BLaER1 (cell line): ENCODE data around the gene EVC.

ENCODE experiments used
- H3K27ac ChIP-seq: shearing (Covaris generic); formaldehyde crosslinking; 2 replicates; pipeline ENCODE4 v1.8.1; 2022
- H3K27me3 ChIP-seq: shearing (Covaris generic); formaldehyde crosslinking; 2 replicates; pipeline ENCODE4 v1.8.1; 2022
- H3K36me3 ChIP-seq: shearing (Covaris generic); formaldehyde crosslinking; 2 replicates; pipeline ENCODE4 v1.8.1; 2022
- H3K4me1 ChIP-seq: shearing (Covaris generic); formaldehyde crosslinking; 2 replicates; pipeline ENCODE4 v1.8.1; 2022
- H3K4me2 ChIP-seq: shearing (Covaris generic); formaldehyde crosslinking; 2 replicates; pipeline ENCODE4 v1.8.1; 2022
- H3K4me3 ChIP-seq: shearing (Covaris generic); formaldehyde crosslinking; 2 replicates; pipeline ENCODE4 v1.8.1; 2022
- H3K9ac ChIP-seq: shearing (Covaris generic); formaldehyde crosslinking; 2 replicates; pipeline ENCODE4 v1.8.1; 2022
- H3K9me3 ChIP-seq: shearing (Covaris generic); formaldehyde crosslinking; 2 replicates; pipeline ENCODE4 v1.8.1; 2022
- H4K20me1 ChIP-seq: shearing (Covaris generic); formaldehyde crosslinking; 2 replicates; pipeline ENCODE4 v1.8.1; 2022
- Cebpa-rat ChIP-seq: shearing (Covaris generic); IDR thresholded peaks from 2 replicates; pipeline ENCODE4 v1.8.1; 2022

EVC gene

GRCh38 chr4:5781691-5782090 is 70.7 kb downstream of the EVC start:
- H4K20me1 ChIP-seq, result no peaks in the 10 kb centered on the region
- no peak overlapping the region for H3K9ac ChIP-seq
- peaks cover 44% of the 10 kb centered on the region for H3K36me3 ChIP-seq
- H3K4me1 ChIP-seq, result no peaks in the 10 kb centered on the region
- no peak for TF ChIP-seq Cebpa-rat
- no peak overlapping the region for H3K27ac ChIP-seq
- H3K4me3 ChIP-seq, result no peak overlapping the region
- H3K4me2 ChIP-seq, result no peak overlapping the region
- H3K9me3 ChIP-seq, result peaks cover 12% of the 10 kb centered on the region
- H3K27me3 ChIP-seq, result no peaks in the 10 kb centered on the region

DNA sequence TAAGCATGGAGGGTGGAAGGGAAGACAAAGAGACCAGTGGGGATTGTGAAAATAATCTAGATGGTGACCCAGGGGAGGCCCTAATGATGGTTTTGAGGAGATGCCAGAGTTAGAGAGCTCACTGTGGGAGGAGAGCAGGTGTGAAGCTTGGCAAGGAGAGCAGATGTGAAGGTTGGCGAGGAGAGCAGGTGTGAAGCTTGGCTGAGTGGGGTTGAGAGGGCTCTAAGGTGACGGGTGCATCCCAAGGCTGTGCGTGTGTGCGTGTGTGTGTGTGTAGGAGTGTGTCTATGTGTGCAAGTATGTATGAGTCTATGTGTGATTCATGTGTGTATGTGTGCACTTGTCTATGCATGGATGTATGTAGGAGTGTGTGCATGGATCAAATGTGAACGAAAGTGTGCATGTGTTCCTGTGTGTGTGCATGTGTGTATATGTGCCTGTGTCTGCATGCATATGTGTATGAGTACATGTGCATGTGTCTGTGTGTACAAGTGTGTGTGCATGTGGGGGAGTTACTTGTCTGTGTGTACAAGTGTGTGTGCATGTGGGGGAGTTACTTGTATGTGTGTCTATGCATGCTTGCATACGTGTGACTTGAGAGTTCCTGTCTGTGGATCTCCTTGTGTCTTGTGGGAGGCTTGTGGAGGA is 72.0 kb downstream of the EVC start:
- no peak for TF ChIP-seq Cebpa-rat
- Histone ChIP-seq H3K4me3 (no peak overlapping the region), H4K20me1 (no peaks in the 10 kb centered on the region), H3K9ac (no peak overlapping the region), H3K27me3 (no peaks in the 10 kb centered on the region), H3K27ac (no peak overlapping the region), H3K4me2 (no peak overlapping the region), H3K4me1 (no peaks in the 10 kb centered on the region), H3K9me3 (no peaks in the 10 kb centered on the region), H3K36me3 (peaks cover 50% of the 10 kb centered on the region)

- Histone ChIP-seq H3K27me3 (no peaks in the 10 kb centered on the region), H3K9ac (no peak overlapping the region), H3K27ac (no peak overlapping the region), H3K4me3 (no peak overlapping the region), H3K4me1 (no peaks in the 10 kb centered on the region), H3K9me3 (no peaks in the 10 kb centered on the region), H3K4me2 (no peak overlapping the region), H3K36me3 (peaks cover 55% of the 10 kb centered on the region), H4K20me1 (no peaks in the 10 kb centered on the region)
- no peak for TF ChIP-seq Cebpa-rat
These were observed 72.5 kb downstream of the EVC start for GRCh38 chr4:5783486-5783885.

GRCh38 chr4:5784021-5784420 is 73.0 kb downstream of the EVC start:
- H3K4me3 ChIP-seq, result no peak overlapping the region
- H3K27me3 ChIP-seq, result no peaks in the 10 kb centered on the region
- no peak overlapping the region for H3K9ac ChIP-seq
- H3K4me2 ChIP-seq, result no peak overlapping the region
- H4K20me1 ChIP-seq, result no peaks in the 10 kb centered on the region
- no peaks in the 10 kb centered on the region for H3K9me3 ChIP-seq
- H3K27ac ChIP-seq, result no peak overlapping the region
- H3K4me1 ChIP-seq, result no peaks in the 10 kb centered on the region
- peaks cover 58% of the 10 kb centered on the region for H3K36me3 ChIP-seq
- TF ChIP-seq Cebpa-rat, result no peak

DNA sequence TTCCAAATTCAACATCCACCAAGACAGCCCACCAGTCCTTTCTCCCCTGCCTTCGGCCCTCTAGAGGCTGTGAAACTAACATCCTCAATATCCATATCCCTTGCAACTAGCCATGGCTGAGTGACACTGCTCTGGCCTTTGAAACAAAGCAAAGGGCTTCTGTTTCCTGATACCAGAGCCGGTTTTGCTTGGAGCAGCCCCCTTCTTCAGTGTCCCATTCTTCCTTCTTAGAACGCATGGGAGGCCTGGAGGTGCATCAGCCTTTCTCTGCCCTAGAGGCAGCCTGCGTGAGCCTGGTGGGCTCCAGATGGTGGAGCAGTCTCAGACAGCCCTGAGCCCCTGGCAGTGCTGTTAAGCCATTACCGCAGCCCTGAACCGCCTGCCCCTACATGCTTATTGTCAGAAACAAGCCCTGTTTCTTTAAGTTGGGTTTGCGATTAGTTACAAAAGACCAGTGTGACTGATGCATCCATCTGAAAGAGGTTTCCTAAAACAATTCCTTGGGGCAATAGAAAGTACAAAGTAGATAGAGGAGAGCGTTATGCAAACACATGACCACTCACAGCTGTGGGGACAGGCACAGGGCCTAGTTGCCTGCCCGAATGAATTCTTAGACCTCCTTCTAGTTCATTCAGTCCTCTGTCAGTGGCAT is 74.1 kb downstream of the EVC start:
- H4K20me1 ChIP-seq, result no peaks in the 10 kb centered on the region
- no peak overlapping the region for H3K4me3 ChIP-seq
- no peak overlapping the region for H3K27ac ChIP-seq
- H3K27me3 ChIP-seq, result no peaks in the 10 kb centered on the region
- TF ChIP-seq Cebpa-rat, result no peak
- H3K9me3 ChIP-seq, result no peaks in the 10 kb centered on the region
- H3K9ac ChIP-seq, result no peak overlapping the region
- H3K36me3 ChIP-seq, result peaks cover 58% of the 10 kb centered on the region
- no peaks in the 10 kb centered on the region for H3K4me1 ChIP-seq
- H3K4me2 ChIP-seq, result no peak overlapping the region

DNA sequence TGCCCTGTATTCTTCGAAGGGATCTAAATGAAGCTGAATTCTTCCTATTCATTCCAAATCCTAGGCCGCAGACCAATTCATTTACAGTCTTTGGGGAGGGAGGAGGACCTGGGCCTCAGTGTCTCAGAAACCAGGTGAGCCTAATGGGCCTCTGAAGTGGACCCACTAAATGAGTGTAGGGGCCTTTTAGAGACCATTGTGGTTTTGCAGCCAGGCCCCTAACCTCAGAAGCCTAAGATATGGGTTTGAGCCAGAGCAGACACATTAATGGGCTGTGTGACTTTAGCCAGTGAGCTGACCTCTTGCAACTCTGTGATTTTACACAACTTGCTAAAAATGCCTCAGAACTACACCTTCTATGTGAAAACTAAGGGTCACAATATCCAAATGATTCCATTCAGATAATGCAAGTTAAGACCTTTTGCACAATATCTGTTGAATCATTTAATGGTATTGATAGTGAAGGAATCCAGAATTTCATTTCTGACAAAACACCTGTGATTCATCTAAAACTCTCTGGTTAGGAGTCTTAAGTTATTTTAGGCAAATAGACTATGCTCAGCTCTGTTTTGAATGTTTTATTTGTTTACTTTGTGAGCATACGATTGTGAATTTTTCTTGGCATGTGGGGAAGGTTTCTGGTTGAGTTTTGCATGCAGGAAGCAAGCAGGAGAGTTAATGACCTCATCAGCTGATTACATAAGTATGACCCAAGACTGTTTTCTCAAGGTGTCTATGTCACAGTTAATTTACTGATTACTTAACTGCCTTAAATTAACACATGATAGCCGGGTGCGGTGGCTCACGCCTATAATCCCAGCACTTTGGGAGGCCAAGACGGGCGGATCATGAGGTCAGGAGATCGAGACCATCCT is 75.0 kb downstream of the EVC start:
- H3K27ac ChIP-seq, result no peak overlapping the region
- H3K9me3 ChIP-seq, result no peaks in the 10 kb centered on the region
- H3K4me2 ChIP-seq, result no peak overlapping the region
- no peaks in the 10 kb centered on the region for H3K4me1 ChIP-seq
- no peaks in the 10 kb centered on the region for H4K20me1 ChIP-seq
- no peak overlapping the region for H3K4me3 ChIP-seq
- peaks cover 58% of the 10 kb centered on the region for H3K36me3 ChIP-seq
- TF ChIP-seq Cebpa-rat, result no peak
- no peak overlapping the region for H3K9ac ChIP-seq
- H3K27me3 ChIP-seq, result no peaks in the 10 kb centered on the region

GRCh38 chr4:5787311-5787710 is 76.3 kb downstream of the EVC start:
- H3K9me3 ChIP-seq, result no peaks in the 10 kb centered on the region
- H3K27ac ChIP-seq, result no peak overlapping the region
- no peaks in the 10 kb centered on the region for H3K4me1 ChIP-seq
- no peaks in the 10 kb centered on the region for H3K27me3 ChIP-seq
- no peak overlapping the region for H3K9ac ChIP-seq
- TF ChIP-seq Cebpa-rat, result no peak
- H3K4me2 ChIP-seq, result no peak overlapping the region
- peaks cover 58% of the 10 kb centered on the region for H3K36me3 ChIP-seq
- no peaks in the 10 kb centered on the region for H4K20me1 ChIP-seq
- H3K4me3 ChIP-seq, result no peak overlapping the region

DNA sequence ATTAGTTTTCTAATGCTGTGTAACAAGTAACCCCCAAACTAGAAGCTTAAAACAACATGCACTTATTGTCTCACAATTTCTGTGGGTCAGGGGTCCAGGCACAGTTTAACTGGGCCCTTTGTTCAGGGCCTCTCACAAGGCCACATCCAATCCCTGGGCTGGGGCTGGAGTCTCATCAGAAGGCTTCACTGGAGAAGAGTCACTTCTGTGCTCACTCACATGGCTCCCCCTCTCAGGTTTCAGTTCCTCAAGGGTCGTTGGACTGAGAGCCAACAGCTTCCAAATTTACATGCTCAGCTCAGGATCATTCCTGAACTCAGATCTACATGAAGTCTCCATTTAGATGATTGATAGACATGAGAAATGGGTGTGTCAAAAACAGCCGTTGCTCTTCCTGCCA is 77.1 kb downstream of the EVC start:
- Histone ChIP-seq H3K4me3 (no peak overlapping the region), H3K27ac (no peak overlapping the region), H4K20me1 (no peaks in the 10 kb centered on the region), H3K27me3 (no peaks in the 10 kb centered on the region), H3K4me2 (no peak overlapping the region), H3K4me1 (no peaks in the 10 kb centered on the region), H3K9me3 (no peaks in the 10 kb centered on the region), H3K9ac (no peak overlapping the region), H3K36me3 (peaks cover 54% of the 10 kb centered on the region)
- TF ChIP-seq Cebpa-rat, result no peak

GRCh38 chr4:5789141-5789540 is 78.1 kb downstream of the EVC start:
- Histone ChIP-seq H3K27ac (no peak overlapping the region), H3K4me3 (no peak overlapping the region), H3K9me3 (no peaks in the 10 kb centered on the region), H3K4me1 (no peaks in the 10 kb centered on the region), H3K36me3 (peaks cover 44% of the 10 kb centered on the region), H3K9ac (no peak overlapping the region), H3K27me3 (no peaks in the 10 kb centered on the region), H4K20me1 (no peaks in the 10 kb centered on the region), H3K4me2 (no peak overlapping the region)
- TF ChIP-seq Cebpa-rat, result no peak

- no peak overlapping the region for H3K4me3 ChIP-seq
- H3K9ac ChIP-seq, result no peak overlapping the region
- H3K9me3 ChIP-seq, result peaks cover 3% of the 10 kb centered on the region; the same call in 1 of the 2 replicates
- H4K20me1 ChIP-seq, result no peaks in the 10 kb centered on the region
- peaks cover 39% of the 10 kb centered on the region for H3K36me3 ChIP-seq
- no peak overlapping the region for H3K4me2 ChIP-seq
- TF ChIP-seq Cebpa-rat, result no peak
- no peaks in the 10 kb centered on the region for H3K27me3 ChIP-seq
- H3K4me1 ChIP-seq, result no peaks in the 10 kb centered on the region
- H3K27ac ChIP-seq, result no peak overlapping the region
These were observed 79.5 kb downstream of the EVC start for GRCh38 chr4:5790546-5790857.
